HepG2 (cell line): ENCODE data around the gene COPS7B. TPM values are rescaled to one million over a fixed set of nuclear protein-coding genes. Genes with fewer than 3 reads are reported as not detected.

Experiments
- GATAD2A ChIP-seq: IDR thresholded peaks from 2 replicates; pipeline ENCODE4 v1.6.1; 2016
- HDAC6 ChIP-seq: fragments of 200-600 bp; sonication (generic); IDR thresholded peaks from 2 replicates; pipeline ENCODE4 v1.7.0; 2017; ENCODE audit warnings: mild to moderate bottlenecking, antibody characterized with exemption, low read length, low read depth
- PCBP2 ChIP-seq: fragments of 200-400 bp; formaldehyde crosslinking; optimal IDR thresholded peaks from 2 replicates; pipeline ENCODE3; 2018; ENCODE audit warnings: low read length, low read depth; ENCODE audit not compliant: poor library complexity, severe bottlenecking
- SIN3A ChIP-seq: IDR thresholded peaks from 2 replicates; pipeline ENCODE4 v1.6.1; 2011; ENCODE audit warnings: low read depth, mild to moderate bottlenecking, control low read depth, low read length, borderline replicate concordance
- ZMAT3 ChIP-seq: sonication (generic); formaldehyde crosslinking; conservative IDR thresholded peaks from 2 replicates; pipeline ENCODE4 v1.7.0; 2021; ENCODE audit warnings: missing genetic modification reagents
- ZNF275 ChIP-seq: sonication (generic); formaldehyde crosslinking; IDR thresholded peaks from 2 replicates; pipeline ENCODE4 v1.8.0; 2022; ENCODE audit warnings: missing genetic modification reagents, mild to moderate bottlenecking, inconsistent platforms, borderline replicate concordance
- ZNF362 ChIP-seq: sonication (generic); formaldehyde crosslinking; IDR thresholded peaks from 2 replicates; pipeline ENCODE4 v1.4.0; 2020; ENCODE audit warnings: missing genetic modification reagents, mild to moderate bottlenecking, borderline replicate concordance
- ZNF484 ChIP-seq: sonication (generic); formaldehyde crosslinking; IDR thresholded peaks from 2 replicates; pipeline ENCODE4 v1.5.1; 2020; ENCODE audit warnings: mild to moderate bottlenecking, low read depth, missing genetic modification reagents, borderline replicate concordance
- polyA plus RNA-seq, 8 experiments: library from polyadenylated mRNA; depleted of rRNA in 3 of 8; stranded (reverse) in 7 of 8; unstranded in 1 of 8; fragments of >200 nt; fragmentation: Illumina TruSeq in 4 of 8; extraction: Trizol in 4 of 8; gene quantifications; 2 replicates each; pipeline versions ENCODE4 v1.2.1 to v1.2.3, GENCODE V29; 2011 to 2016; ENCODE audit warnings: low read depth in 4 of 8, missing spikeins in 1 of 8, mixed read lengths in 1 of 8; ENCODE audit not compliant: insufficient read depth in 1 of 8
- total RNA-seq, 5 experiments: library from RNA; depleted of rRNA; stranded (reverse); fragments of >200 nt; fragmentation: Illumina TruSeq; extraction: Trizol; gene quantifications; 2 replicates each; pipeline ENCODE4 v1.2.3, GENCODE V29; 2016; ENCODE audit warnings: low read depth in 1 of 5

COPS7B gene
- total and polyA plus RNA-seq, 2 of the 13 experiments (the other 11 are each of a cell fraction or from before 2014, with no cell fraction given) = 30.6 to 62.7 TPM

GRCh38 chr2:231780123-231780908 lies 5.9 kb upstream of the COPS7B start (continued):
- TF ChIP-seq ZNF484 (CRISPR knock-in tag) (no peak), PCBP2 (no peak), SIN3A (peak; percentile 90), ZNF362 (CRISPR knock-in tag) (no peak), HDAC6 (no peak), GATAD2A (CRISPR knock-in tag) (no peak), ZNF275 (no peak), ZMAT3 (no peak)
